Femur (tissue), 1 donor: Measurements from ENCODE around the gene PLEKHG4B.
"Not testable (repeated sequence)": the region's sequence is repeated elsewhere in the genome, so short reads cannot be mapped to it uniquely, and the experiment has no call there.

Experiments used
- DNase-seq: peaks from one replicate; pipeline ENCODE4 v3.0.0-alpha.2; 2017

The PLEKHG4B gene

DNA sequence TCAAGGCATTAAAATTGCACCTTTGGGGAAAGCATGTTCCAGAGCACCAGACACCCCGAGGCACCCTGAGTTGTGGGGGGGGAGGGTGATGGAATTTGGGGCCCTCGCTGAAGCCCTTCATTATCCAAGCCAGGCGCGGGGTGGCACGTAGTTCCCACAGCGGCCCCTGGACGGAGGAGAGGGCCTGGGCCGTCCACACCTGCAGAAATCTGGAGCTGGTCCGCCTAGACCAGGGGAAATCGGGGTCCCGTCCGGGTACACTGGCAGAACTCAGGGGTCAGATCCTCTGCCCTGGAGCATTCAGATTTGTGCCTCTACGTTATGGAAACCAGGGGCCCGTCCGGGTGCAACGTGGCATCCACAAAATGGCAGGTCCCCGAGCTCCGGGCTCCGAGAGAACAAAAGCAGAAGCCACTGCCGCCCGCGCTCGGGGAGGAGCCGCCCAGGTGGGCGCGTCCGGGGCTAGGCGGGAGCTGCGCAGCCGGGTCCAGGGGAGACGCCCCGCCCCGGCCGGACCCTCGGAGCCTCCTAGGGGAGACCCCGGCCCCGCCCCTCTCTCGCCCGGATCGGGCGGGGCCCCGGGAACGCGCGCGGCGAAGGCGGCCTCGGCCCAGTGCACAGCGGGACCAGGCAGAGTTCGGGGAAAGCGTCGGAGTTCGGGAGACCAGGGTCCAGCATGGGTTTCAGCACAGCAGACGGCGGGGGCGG, at the start of gene PLEKHG4B:
TSS of gene PLEKHG4B (plus strand) at position 613 of the 708 bp plus-strand sequence. CDS start at position 677, 64 bp downstream.
- peak; percentile 61 for DNase-seq

- no peak for DNase-seq
Measured at GRCh38 chr5:42250-42649, 49.7 kb upstream of the PLEKHG4B start.

GRCh38 chr5:48192-48591, 43.8 kb upstream of the PLEKHG4B start:
- DNase-seq, result no peak

DNA sequence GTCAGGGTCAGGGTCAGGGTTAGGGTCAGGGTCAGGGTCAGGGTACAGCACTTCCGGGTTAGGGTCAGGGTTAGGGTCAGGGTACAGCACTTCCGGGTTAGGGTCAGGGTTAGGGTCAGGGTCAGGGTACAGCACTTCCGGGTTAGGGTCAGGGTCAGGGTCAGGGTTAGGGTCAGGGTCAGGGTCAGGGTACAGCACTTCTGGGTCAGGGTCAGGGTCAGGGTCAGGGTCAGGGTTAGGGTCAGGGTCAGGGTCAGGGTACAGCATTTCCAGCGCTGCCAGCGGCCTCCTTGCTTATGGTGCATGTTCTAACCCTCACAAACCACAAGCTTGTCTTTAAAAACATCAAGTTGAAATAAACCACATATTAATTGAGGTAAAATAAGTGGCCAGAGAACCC, 42.4 kb upstream of the PLEKHG4B start:
- not testable (repeated sequence) for DNase-seq

DNA sequence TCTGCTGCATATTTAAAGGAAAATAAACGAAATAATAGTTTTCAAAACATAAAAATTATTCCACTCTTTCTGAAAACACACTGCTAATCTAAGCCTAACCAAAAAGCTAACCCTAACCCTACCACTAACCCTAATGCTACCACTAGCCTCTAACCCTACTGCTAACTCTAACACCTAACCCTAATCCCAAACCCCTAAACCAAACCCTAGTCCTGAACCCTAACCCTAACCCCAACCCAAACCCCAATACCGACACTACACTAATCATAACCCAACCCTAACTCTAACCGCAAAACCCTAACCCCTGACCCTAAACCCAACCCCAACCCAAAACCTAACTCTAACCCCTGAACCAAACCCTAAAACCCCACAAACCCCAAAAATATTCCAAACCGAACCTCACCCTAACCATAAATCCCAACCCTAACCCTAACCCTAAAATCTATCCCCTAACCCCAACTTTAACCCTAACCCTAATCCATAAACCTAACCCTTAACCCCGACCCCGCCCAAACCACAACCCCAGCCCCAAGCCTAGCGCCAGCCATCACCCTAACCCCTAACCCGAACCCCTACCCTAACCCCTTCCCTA, 41.9 kb upstream of the PLEKHG4B start:
- no peak for DNase-seq

- no peak for DNase-seq
Measured at GRCh38 chr5:50724-51499, 41.1 kb upstream of the PLEKHG4B start.

- DNase-seq, result no peak
Measured at GRCh38 chr5:51500-51823, 40.5 kb upstream of the PLEKHG4B start.

DNA sequence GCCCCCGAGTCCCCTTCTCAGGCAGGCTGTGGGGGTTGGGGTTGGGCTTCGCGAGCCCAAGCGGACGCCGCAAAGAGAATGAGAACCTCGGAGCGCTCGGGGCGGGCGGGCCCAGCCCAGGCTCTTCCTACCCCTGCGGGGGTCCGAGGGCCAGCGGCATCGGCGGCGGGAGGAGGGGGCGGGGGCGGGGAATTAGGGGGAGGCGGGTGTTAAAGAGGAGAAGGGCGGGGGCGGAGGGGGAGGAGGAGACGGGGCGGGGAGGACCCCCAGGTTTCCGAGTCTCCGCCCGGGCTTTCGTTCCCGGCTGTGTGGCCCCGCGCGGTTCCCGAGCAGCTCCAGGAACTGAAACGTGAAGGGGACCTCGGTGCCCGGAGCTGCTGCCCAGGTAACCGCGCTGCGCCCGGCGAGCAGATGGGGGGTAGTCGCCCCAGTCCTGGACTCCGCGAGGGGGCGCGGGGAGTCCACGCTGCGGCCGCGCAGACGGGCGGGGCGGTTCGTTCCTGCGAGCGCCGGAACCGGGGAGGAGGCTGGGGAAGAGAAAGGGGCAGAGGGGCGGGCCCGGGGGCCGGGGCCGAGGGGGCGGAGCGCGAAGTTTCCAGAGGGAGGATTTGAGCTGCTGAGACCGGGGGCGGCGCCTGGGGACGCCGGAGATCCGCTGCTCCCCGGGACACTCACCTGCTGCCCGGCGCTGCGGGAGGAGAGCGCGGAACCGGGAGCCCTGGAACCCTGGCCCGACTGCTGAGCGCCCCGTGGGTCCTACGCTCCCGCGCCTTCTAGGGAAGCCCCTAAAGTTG, 38.4 kb upstream of the PLEKHG4B start:
- DNase-seq, result peak; percentile 50

DNA sequence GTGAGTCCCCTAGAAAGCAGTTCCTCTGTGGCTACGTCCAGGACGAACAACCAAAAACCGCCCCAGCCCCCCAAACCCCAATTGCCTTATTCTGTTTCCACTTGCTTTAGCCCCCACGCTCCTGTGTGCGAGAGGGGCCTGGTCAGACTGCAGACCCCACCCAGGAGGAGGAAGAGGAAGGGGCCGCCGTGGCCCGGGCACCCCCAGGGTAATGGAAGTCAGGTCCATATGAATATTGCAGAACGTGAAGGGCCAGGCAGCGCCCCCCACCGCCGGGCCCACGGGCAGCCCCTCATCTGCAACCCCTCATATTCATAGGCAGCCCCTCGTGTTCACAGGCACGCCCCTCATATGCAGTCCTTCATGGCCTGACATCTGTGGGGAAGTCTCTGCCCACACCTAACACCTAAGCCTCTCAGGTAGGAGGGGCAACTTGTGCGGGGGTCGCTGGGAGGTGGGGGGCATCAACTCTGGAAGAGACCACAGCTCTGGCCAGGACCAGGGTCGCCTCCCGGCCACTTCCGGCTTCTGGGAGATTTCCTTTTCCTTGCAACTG, 37.7 kb upstream of the PLEKHG4B start:
- no peak for DNase-seq

- no peak for DNase-seq
Measured at GRCh38 chr5:54876-55569, 36.9 kb upstream of the PLEKHG4B start.

- no peak for DNase-seq
Measured at GRCh38 chr5:56561-57290, 35.2 kb upstream of the PLEKHG4B start.

DNA sequence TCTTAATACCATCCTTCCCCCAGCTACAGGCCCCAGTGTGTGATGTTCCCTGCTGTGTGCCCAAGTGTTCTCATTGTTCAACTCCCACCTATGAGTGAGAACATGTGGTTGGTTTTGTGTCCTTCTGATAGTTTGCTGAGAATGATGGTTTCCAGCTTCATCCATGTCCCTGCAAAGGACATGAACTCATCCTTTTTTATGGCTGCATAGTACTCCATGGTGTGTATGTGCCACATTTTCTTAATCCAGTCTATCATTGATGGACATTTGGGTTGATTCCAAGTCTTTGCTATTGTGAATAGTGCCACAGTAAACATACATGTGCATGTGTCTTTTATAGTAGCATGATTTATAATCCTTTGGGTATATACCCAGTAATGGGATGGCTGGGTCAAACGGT, 31.7 kb upstream of the PLEKHG4B start:
- not testable (repeated sequence) for DNase-seq

DNA sequence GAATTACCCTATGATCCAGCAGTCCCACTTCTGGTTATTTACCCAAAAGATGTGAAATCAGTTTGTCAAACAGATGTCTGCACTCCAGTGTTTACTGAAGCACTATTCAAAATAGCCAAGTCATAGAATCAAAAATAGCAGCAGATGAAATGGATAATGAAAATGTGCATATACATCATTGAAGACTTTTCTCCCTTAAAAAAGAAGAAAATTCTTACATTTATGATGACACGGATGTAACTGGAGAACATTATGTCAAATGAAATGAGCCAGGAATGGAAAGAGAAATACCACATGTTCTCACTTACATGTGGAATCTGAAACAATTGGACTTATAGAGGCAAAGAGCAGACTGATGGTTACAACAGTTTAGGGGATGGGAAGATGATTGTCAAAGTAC, 21.5 kb upstream of the PLEKHG4B start:
- DNase-seq, result no peak

- DNase-seq, result not testable (repeated sequence)
Measured at GRCh38 chr5:72316-73180, 19.4 kb upstream of the PLEKHG4B start.

DNA sequence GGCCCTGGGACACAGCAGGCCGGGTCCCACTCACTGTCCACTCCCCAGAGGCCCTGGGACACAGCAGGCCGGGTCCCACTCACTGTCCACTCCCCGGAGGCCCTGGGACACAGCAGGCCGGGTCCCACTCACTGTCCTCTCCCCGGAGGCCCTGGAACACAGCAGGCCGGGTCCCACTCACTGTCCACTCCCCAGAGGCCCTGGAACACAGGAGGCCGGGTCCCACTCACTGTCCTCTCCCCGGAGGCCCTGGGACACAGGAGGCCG, 18.9 kb upstream of the PLEKHG4B start:
- DNase-seq, result not testable (repeated sequence)

- no peak for DNase-seq
Measured at GRCh38 chr5:73768-74502, 18.0 kb upstream of the PLEKHG4B start.

DNA sequence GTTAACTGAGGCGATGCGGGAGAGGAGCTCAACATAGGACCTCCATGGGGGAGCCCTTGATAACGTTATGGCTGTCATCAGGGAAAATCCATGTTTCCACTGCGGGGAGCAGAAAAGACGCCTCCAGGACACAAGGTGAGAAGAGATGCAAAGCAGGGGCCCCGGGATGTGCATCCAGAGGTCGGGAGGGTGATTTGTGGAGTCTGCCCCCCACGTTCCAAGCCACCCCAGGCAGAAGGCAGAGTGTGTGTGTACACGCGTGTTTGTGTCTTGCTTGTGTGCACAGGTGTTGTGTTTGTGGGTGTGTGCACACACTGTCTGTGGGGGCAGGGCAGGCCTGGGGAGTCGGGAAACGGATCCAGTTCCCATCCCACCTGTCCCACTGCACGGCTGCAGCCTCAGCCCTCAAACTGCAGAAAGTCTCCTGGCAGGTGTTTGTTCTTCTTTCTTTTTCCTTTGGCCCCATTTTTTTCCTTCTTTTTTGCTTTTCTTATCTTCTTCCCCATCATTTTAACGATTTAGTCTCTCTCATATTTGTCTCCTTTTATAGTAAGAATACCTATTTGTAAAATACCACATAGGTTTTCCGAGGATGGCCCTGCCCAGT, 17.4 kb upstream of the PLEKHG4B start:
- no peak for DNase-seq

DNA sequence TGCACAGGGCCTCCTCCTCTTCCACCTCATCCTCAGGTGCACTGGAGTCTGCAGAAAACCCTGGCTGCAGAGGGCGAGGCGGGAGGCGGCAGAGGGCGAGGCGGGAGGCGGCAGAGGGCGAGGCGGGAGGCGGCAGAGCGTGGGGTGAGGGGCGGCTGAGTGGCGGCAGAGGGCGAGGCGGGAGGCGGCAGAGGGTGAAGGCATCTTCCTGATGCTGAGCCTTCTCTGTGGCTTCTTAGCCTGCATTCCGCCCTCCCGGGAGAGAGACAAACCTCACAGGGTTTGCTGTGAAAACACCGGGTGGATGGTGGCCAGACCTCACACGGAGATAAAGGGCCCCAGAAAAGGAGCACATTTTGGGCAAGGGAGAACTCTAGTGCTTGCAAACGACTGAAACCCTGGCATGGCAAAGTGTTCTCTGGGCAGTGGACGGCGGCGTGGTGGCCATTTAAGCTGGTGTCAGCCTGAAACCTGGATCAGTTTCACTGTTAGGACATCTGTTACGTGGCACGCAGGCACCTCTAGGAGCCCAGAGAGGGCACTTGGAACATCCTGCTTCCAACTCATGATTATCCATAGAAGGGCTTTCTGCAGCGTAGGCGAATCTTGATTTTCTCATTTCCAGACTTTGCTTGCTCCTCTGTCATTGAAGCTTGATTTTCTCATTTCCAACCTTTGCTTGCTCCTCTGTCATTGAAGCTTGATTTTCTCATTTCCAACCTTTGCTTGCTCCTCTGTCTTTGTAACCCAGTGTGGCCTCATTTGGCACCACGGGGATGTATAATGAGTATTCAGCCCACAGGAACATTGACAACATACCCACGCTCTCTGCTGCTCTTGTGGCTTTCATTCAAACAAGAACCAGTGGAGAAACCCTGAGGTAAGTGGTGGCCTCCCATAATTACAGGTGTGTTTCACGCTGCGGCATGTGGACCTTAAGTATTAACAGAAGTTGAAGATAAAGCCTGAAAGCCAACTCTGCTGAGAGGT, 16.3 kb upstream of the PLEKHG4B start:
- no peak for DNase-seq
